Measurements from ENCODE around the gene HPSE2. TPM values are rescaled to one million over a fixed set of nuclear protein-coding genes. Genes with fewer than 3 reads are reported as not detected.

Gene HPSE2
- total RNA-seq, 1 experiment from 2014 or later = 0.05 TPM

GRCh38 chr10:98425511-98426352 lies 809.9 kb downstream of the HPSE2 start:
- no peak overlapping the region for H3K27ac ChIP-seq (ENCODE audit: low read depth, low read length)
- no peaks in the 10 kb centered on the region for H3K79me2 ChIP-seq (ENCODE audit: insufficient read depth, low read length)
- TF ChIP-seq ZFX (IDR thresholded peaks at IDR 0.05) (no peak), CTCF (IDR thresholded peaks at IDR 0.05 in 2 of 3, conservative IDR thresholded peaks at IDR 0.05 in 1 of 3; ENCODE audit: borderline replicate concordance in 1 of 3, insufficient read depth in 1 of 3, low read depth in 2 of 3, low read length in 2 of 3) (peak; percentile 58 to 99 (median 95); a peak in 5 of 6 replicates), POLR2AphosphoS5 (IDR thresholded peaks at IDR 0.05; ENCODE audit: low read depth, low read length) (no peak), RAD21 (IDR thresholded peaks at IDR 0.05; ENCODE audit: low read depth) (peak; percentile 80)
- H3K4me2 ChIP-seq (ENCODE audit: low read length) = no peak overlapping the region
- ChIA-PET RAD21 (ENCODE audit: low non-redundant PET in 1 of 2, low total read pairs in 2 of 2, uncharacterized antibody in 2 of 2, unreplicated experiment in 2 of 2) (interaction anchor here in 1 of 2 experiments (1.0 kb wide), 1 partner anchor 8 kb away, joined by 3 read pairs; no protein-coding TSS in a partner anchor), CTCF (interaction anchor here (0.9 to 3.5 kb wide), 16 partner anchors 9 to 855 kb away, joined by 3 to 22 read pairs (median 5); partner anchors contain the start of gene PYROXD2), POLR2A (no interaction called here)
- no TSS peak for BruUV-seq (replicated peaks)
- H3K9ac ChIP-seq (ENCODE audit: low read length) = no peak overlapping the region
- peaks cover 9 to 10% of the 10 kb centered on the region in 2 experiments; a peak in 3 of 4 replicates for H3K36me3 ChIP-seq (ENCODE audit: control insufficient read depth in 1 of 2, insufficient read depth in 2 of 2, low read length in 2 of 2)
- no peaks in the 10 kb centered on the region for H3K4me1 ChIP-seq (ENCODE audit: control insufficient read depth in 1 of 2, insufficient read depth in 2 of 2, low read length in 2 of 2)
- ATAC-seq = peak; percentile 93
- H3K9me3 ChIP-seq (ENCODE audit: control insufficient read depth in 1 of 2, insufficient read depth in 1 of 2, low read depth in 1 of 2, low read length in 2 of 2) = no peaks in the 10 kb centered on the region
- DNase-seq (ENCODE audit: low read depth, low spot score) = peak; percentile 48
- intact Hi-C loops (cut with micrococcal nuclease) = loop anchor here (1.0 kb wide), 1 partner anchor 239 kb away; no protein-coding TSS in a partner anchor
- no peaks in the 10 kb centered on the region for H3K9me2 ChIP-seq (ENCODE audit: insufficient read depth)
- H3K27me3 ChIP-seq (ENCODE audit: insufficient read depth, low read length) = no peaks in the 10 kb centered on the region
- no peak overlapping the region for H2AFZ ChIP-seq (ENCODE audit: low read depth, low read length, poor library complexity, severe bottlenecking)
- no peaks in the 10 kb centered on the region for H4K20me1 ChIP-seq (ENCODE audit: insufficient read depth)
- no peak overlapping the region for H3K4me3 ChIP-seq (replicated peaks in 1 of 2; ENCODE audit: low read depth in 1 of 2, low read length in 2 of 2)

Measured in HCT116 (cell line).